Measurements from ENCODE around the gene LCP1. TPM values are rescaled to one million over a fixed set of nuclear protein-coding genes. Genes with fewer than 3 reads are reported as not detected.
"Not testable (repeated sequence)": the region's sequence is repeated elsewhere in the genome, so short reads cannot be mapped to it uniquely, and the experiment has no call there.

Gene LCP1
- total RNA-seq = 100 to 1,000 TPM; 617 to 663 (median 631) TPM

GRCh38 chr13:46181840-46182490, at the start of gene LCP1:
LCP1 (minus strand) TSS chr13:46182177; CDS start chr13:46159662, 22,515 bp downstream.
- H3K36me3 Mint-ChIP-seq (ENCODE audit: insufficient read depth) = peaks cover 21% of the 10 kb centered on the region
- peak within 1 kb of the TSS; percentile 96 for H3K4me3 Mint-ChIP-seq
- ATAC-seq = peak; percentile 79
- H3K4me1 Mint-ChIP-seq (ENCODE audit: low read depth) = peaks cover 61% of the 10 kb centered on the region
- H3K9me3 Mint-ChIP-seq = no peaks in the 10 kb centered on the region
- DNase-seq = peak; percentile 65
- no peaks in the 10 kb centered on the region for H3K27me3 Mint-ChIP-seq (ENCODE audit: low read depth)

GRCh38 chr13:46229251-46229650, 47.3 kb upstream of the LCP1 start:
- DNase-seq (no peak), ATAC-seq (no peak)
- no peaks in the 10 kb centered on the region for H3K4me1 Mint-ChIP-seq (ENCODE audit: low read depth)
- no peak overlapping the region for H3K4me3 Mint-ChIP-seq
- peaks cover 10% of the 10 kb centered on the region for H3K36me3 Mint-ChIP-seq (ENCODE audit: insufficient read depth)
- H3K27me3 Mint-ChIP-seq (ENCODE audit: low read depth) = no peaks in the 10 kb centered on the region
- peaks cover 44% of the 10 kb centered on the region for H3K9me3 Mint-ChIP-seq

GRCh38 chr13:46220234-46220633, 38.3 kb upstream of the LCP1 start:
- not testable (repeated sequence) for ATAC-seq
- peaks cover 26% of the 10 kb centered on the region for H3K9me3 Mint-ChIP-seq

GRCh38 chr13:46214741-46215140, 32.8 kb upstream of the LCP1 start:
- H3K27me3 Mint-ChIP-seq (ENCODE audit: low read depth); H3K36me3 Mint-ChIP-seq (ENCODE audit: insufficient read depth); H3K4me3 Mint-ChIP-seq; ATAC-seq; DNase-seq; H3K9me3 Mint-ChIP-seq: not testable (repeated sequence)
- peaks cover 19% of the 10 kb centered on the region for H3K4me1 Mint-ChIP-seq (ENCODE audit: low read depth)

More at GRCh38 chr13:46220234-46220633, 38.3 kb upstream of the LCP1 start:
- H3K4me3 Mint-ChIP-seq; H3K36me3 Mint-ChIP-seq (ENCODE audit: insufficient read depth); DNase-seq; H3K27me3 Mint-ChIP-seq (ENCODE audit: low read depth): not testable (repeated sequence)
- peaks cover 17% of the 10 kb centered on the region for H3K4me1 Mint-ChIP-seq (ENCODE audit: low read depth)

GRCh38 chr13:46213242-46213641, 31.3 kb upstream of the LCP1 start:
- peaks cover 5% of the 10 kb centered on the region for H3K36me3 Mint-ChIP-seq (ENCODE audit: insufficient read depth)
- DNase-seq (no peak), ATAC-seq (no peak)
- no peak overlapping the region for H3K4me3 Mint-ChIP-seq
- H3K4me1 Mint-ChIP-seq (ENCODE audit: low read depth) = peaks cover 18% of the 10 kb centered on the region
- H3K9me3 Mint-ChIP-seq = peaks cover 8% of the 10 kb centered on the region
- peaks cover 4% of the 10 kb centered on the region for H3K27me3 Mint-ChIP-seq (ENCODE audit: low read depth)

- ATAC-seq (peak; percentile 98 to 99), DNase-seq (peak; percentile 72)
- peaks cover 18% of the 10 kb centered on the region for H3K4me1 Mint-ChIP-seq (ENCODE audit: low read depth)
- no peaks in the 10 kb centered on the region for H3K9me3 Mint-ChIP-seq
- peak within 1 kb of the TSS; percentile 83 for H3K4me3 Mint-ChIP-seq
- no peaks in the 10 kb centered on the region for H3K27me3 Mint-ChIP-seq (ENCODE audit: low read depth)
- no peaks in the 10 kb centered on the region for H3K36me3 Mint-ChIP-seq (ENCODE audit: insufficient read depth)
These were observed 29.7 kb upstream of the LCP1 start, which contains the start of gene LRRC63 for GRCh38 chr13:46211483-46212351. LRRC63 (plus strand) TSS chr13:46211928; CDS start chr13:46213035, 1,107 bp downstream.

- Mint-ChIP-seq H3K27me3 (ENCODE audit: low read depth) (no peaks in the 10 kb centered on the region), H3K9me3 (no peaks in the 10 kb centered on the region), H3K4me1 (ENCODE audit: low read depth) (peaks cover 18% of the 10 kb centered on the region), H3K4me3 (peak overlapping the region; percentile 83), H3K36me3 (ENCODE audit: insufficient read depth) (no peaks in the 10 kb centered on the region)
- ATAC-seq = peak; percentile 69 to 72
- peak; percentile 16 for DNase-seq
These were observed 29.1 kb upstream of the LCP1 start for GRCh38 chr13:46211116-46211482.

- Mint-ChIP-seq H3K27me3 (ENCODE audit: low read depth) (no peaks in the 10 kb centered on the region), H3K4me3 (peak overlapping the region; percentile 83), H3K9me3 (no peaks in the 10 kb centered on the region), H3K36me3 (ENCODE audit: insufficient read depth) (no peaks in the 10 kb centered on the region), H3K4me1 (ENCODE audit: low read depth) (peaks cover 18% of the 10 kb centered on the region)
- ATAC-seq (no peak), DNase-seq (no peak)
These were observed 28.5 kb upstream of the LCP1 start for GRCh38 chr13:46210362-46211083.

GRCh38 chr13:46207828-46208227, 25.9 kb upstream of the LCP1 start:
- Mint-ChIP-seq H3K4me1 (ENCODE audit: low read depth) (peaks cover 26% of the 10 kb centered on the region), H3K9me3 (no peaks in the 10 kb centered on the region), H3K4me3 (no peak overlapping the region), H3K27me3 (ENCODE audit: low read depth) (no peaks in the 10 kb centered on the region), H3K36me3 (ENCODE audit: insufficient read depth) (no peaks in the 10 kb centered on the region)
- DNase-seq = no peak
- ATAC-seq = no peak

- Mint-ChIP-seq H3K4me1 (ENCODE audit: low read depth) (peaks cover 34% of the 10 kb centered on the region), H3K36me3 (ENCODE audit: insufficient read depth) (no peaks in the 10 kb centered on the region)
- no peak for ATAC-seq
These were observed 24.2 kb upstream of the LCP1 start for GRCh38 chr13:46206143-46206542.

GRCh38 chr13:46202966-46203365, 21.0 kb upstream of the LCP1 start:
- H3K36me3 Mint-ChIP-seq (ENCODE audit: insufficient read depth) = no peaks in the 10 kb centered on the region
- DNase-seq (no peak), ATAC-seq (no peak)
- H3K27me3 Mint-ChIP-seq (ENCODE audit: low read depth) = no peaks in the 10 kb centered on the region
- H3K4me1 Mint-ChIP-seq (ENCODE audit: low read depth) = peaks cover 40% of the 10 kb centered on the region
- H3K4me3 Mint-ChIP-seq = no peak overlapping the region
- H3K9me3 Mint-ChIP-seq = no peaks in the 10 kb centered on the region

More at GRCh38 chr13:46206143-46206542, 24.2 kb upstream of the LCP1 start:
- no peaks in the 10 kb centered on the region for H3K9me3 Mint-ChIP-seq
- H3K4me3 Mint-ChIP-seq = no peak overlapping the region
- no peak for DNase-seq
- H3K27me3 Mint-ChIP-seq (ENCODE audit: low read depth) = no peaks in the 10 kb centered on the region

- Mint-ChIP-seq H3K4me1 (ENCODE audit: low read depth) (peaks cover 40% of the 10 kb centered on the region), H3K9me3 (no peaks in the 10 kb centered on the region), H3K27me3 (ENCODE audit: low read depth) (no peaks in the 10 kb centered on the region), H3K4me3 (no peak overlapping the region), H3K36me3 (ENCODE audit: insufficient read depth) (no peaks in the 10 kb centered on the region)
- peak; percentile 40 to 52 for ATAC-seq
- DNase-seq = no peak
These were observed 20.3 kb upstream of the LCP1 start for GRCh38 chr13:46202188-46202795.

GRCh38 chr13:46198696-46199193, 16.8 kb upstream of the LCP1 start:
- H3K4me1 Mint-ChIP-seq (ENCODE audit: low read depth) = peaks cover 36% of the 10 kb centered on the region
- DNase-seq (no peak), ATAC-seq (no peak)
- H3K9me3 Mint-ChIP-seq = no peaks in the 10 kb centered on the region
- no peak overlapping the region for H3K4me3 Mint-ChIP-seq
- H3K36me3 Mint-ChIP-seq (ENCODE audit: insufficient read depth) = no peaks in the 10 kb centered on the region
- H3K27me3 Mint-ChIP-seq (ENCODE audit: low read depth) = no peaks in the 10 kb centered on the region

Data from activated T-cell treated with anti-CD3 and anti-CD28 coated beads, Interleukin-2, amount 50 U/mL, for 4 hours (primary cell).